ENCODE data around the gene VAV3.

The VAV3 gene

GRCh38 chr1:107810291-107810951 lies 154.6 kb downstream of the VAV3 start:
- no peak overlapping the region for H3K4me3 ChIP-seq
- H3K27ac ChIP-seq = no peak overlapping the region

GRCh38 chr1:107807855-107808254 lies 157.1 kb downstream of the VAV3 start:
- Histone ChIP-seq H3K27ac (no peak overlapping the region), H3K4me3 (no peak overlapping the region)

DNA sequence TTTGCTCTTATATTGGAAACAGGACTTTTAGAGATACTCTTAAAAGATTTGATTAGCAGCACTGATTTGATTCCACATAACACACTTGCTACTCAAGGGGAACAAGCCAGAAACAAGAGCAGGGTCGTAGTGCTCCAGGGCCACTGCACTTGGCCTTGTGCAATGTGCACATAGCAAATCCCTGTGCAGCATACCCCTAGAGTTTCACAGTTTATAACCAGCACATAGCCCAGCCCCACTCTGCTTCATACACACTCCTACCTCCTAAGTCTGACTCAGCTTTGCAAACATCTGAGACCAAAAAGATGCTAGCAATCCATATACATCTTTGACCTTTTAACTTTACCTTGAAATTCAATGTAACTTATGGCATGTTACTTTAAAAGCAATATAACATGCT lies 157.6 kb downstream of the VAV3 start:
- Histone ChIP-seq H3K4me3 (no peak overlapping the region), H3K27ac (no peak overlapping the region)

DNA sequence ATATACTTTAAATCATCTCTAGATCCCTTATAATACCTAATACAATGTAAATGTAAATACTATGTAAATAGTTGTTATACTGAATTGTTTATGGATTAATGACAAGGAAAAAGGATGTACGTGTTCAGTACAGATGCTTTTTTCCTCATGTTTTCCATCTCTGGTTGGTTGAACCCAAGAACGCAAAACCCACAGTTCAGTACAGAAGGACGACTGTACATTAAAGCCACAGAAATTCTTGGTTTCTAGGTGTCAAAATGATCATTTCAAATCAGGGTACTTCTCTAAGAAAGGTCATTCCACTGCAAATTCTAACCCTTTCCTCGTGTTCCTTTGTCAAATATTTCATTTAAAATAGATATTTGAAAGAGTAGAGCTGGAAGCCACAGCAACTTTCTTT lies 158.1 kb downstream of the VAV3 start:
- Histone ChIP-seq H3K27ac (no peak overlapping the region), H3K4me3 (no peak overlapping the region)

DNA sequence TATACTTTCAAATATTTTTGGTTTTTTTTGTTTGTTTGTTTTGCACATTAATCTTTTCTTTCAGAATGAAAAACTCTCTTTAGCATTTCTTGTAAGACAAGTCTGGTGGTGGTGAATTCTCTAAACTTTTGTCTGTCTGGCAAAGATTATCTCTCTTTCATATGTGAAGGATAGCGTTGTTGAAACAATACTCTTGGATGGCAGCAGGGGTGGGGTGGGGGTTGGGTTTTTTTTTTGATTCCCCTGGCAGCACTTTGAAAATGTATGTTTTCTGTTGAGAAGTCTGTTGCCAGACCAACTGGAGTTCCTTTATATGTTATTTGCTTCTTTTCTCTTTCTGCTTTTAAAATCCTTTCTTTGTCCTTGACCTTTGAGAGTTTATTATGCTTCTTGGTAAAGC lies 160.2 kb downstream of the VAV3 start:
- H3K27ac ChIP-seq = peak overlapping the region in 1 of 21 experiments; percentile 58
- no peak overlapping the region for H3K4me3 ChIP-seq

DNA sequence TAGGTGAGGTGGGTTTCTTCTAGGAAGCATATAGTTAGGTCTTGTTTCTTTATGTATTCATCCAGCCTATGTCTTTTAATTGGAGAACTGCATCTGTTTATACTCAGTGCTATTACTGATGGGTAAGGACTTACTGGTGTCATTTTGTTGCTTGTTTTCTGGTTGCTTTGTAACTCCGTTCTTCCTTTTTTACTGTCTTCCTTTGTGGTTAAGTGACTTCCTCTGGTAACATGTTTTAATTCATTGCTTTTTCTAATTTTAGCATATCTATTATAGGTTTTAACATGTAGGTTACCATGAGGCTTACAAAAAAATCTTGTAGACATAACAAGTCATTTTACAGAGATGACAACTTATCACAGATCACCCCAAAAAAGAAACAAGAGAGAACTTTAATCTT lies 160.8 kb downstream of the VAV3 start:
- Histone ChIP-seq H3K27ac (peak overlapping the region in 2 of 21 experiments; percentile 45 to 58), H3K4me3 (no peak overlapping the region)

GRCh38 chr1:107803579-107803978 lies 161.4 kb downstream of the VAV3 start:
- Histone ChIP-seq H3K27ac (peak overlapping the region in 3 of 21 experiments; percentile 6 to 58 (median 45)), H3K4me3 (no peak overlapping the region)

GRCh38 chr1:107802654-107803053 lies 162.3 kb downstream of the VAV3 start:
- no peak overlapping the region for H3K4me3 ChIP-seq
- H3K27ac ChIP-seq = peak overlapping the region in 2 of 21 experiments; percentile 45 to 58

DNA sequence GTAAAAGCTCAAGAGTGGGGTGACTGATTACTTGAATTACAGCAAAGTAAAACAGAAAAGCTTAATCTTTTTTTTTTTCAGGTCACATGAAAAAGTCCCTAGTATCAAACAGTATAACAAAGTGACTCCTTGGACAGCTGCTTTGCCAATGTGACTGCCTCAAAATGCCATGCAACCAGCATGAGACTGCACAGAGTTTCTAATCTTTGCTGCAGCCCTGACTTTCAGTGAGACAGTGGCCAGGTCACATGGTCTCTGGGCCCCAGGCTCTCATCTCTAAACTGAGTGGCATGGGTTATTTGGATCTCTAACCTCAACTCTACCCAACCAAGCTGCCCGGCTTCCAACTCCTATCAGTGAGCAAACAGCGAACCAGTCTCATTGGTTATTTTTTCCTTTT lies 169.0 kb downstream of the VAV3 start:
- no peak overlapping the region for H3K4me3 ChIP-seq
- peak overlapping the region in 1 of 21 experiments; percentile 8 for H3K27ac ChIP-seq

DNA sequence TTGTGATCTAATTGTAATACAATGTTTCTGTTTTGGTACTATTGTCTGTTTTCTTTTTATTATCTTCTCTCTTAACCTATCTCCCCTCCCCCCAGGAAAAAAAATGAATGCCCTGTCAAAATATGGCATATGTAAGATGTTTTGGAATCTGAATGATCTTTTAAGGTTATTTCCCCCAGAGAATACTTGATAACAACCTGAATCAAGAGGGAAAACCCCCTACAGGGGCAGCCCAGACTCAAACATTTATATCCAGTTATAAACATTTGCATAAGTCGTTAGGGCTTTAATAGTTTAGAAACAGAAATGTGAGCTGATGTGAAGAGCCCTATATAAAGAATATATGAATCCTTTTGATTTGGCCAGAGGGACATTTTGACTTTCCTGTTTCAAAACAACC lies 169.5 kb downstream of the VAV3 start:
- peak overlapping the region in 2 of 21 experiments; percentile 6 to 8 for H3K27ac ChIP-seq

DNA sequence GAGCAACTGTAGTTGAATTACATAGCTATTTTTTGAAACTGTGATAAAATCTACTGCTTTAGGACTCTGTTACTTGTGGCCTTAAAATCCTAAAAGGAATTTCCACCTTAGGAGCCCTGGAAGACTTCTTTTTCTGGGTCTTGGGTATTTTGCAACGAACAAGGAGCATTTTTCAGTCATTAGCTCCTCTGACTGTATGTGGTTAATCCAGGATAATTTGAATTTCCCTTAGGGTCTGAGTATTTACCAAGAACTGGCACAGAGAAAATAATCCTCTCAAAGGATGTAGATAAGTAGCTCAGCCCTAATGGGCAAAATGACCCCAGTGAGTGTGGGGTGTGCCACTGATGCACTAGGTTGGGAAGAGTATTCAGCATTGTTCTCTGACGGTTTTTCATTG lies 170.4 kb downstream of the VAV3 start:
- H3K4me3 ChIP-seq = no peak overlapping the region
- H3K27ac ChIP-seq = no peak overlapping the region

More for the DNA sequence above, 169.5 kb downstream of the VAV3 start:
- no peak overlapping the region for H3K4me3 ChIP-seq

DNA sequence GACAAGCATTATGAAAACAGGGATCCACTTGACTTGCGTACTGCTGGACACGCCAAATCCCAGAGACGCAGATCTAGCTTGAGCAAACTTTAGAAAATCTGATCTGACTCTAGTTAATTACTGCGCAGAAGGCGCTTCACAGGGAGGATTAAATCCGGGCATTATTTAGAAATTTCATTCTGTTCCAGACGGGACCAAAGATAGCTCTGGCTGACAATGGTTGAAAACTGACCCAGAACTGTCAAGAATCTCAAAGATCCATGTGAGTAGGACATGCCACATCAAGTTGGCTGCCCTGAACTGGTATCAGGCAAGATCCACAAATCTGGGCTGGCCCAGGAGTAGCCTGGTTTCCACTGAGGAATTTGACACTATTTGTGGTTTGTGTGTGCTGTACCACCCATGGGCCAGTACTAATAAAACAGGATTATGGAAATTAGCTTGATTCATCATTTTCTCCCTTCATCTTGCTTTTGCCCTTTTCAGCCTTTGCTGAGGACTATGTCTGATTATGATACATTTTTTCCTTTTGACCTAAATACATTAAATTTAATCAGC lies 171.0 kb downstream of the VAV3 start:
- no peak overlapping the region for H3K27ac ChIP-seq
- no peak overlapping the region for H3K4me3 ChIP-seq

DNA sequence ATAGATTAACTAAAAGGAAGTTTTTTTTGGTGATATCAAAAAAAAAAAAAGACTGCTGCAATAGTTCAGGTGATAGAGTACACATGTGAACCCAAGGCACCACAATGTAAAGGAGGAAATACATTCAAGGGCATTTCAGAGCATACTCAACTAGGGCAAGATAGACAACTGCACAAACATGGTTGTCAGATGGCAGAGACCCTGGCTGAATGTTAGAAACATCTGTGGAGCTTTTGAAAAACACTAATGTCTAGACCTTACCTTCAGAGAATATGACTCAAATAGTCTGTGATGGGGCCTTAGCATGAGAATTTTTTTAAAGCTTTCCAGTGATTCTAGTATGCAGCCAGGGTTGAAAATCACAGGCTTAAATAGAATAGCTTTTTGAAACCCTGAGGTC lies 173.6 kb downstream of the VAV3 start:
- Histone ChIP-seq H3K4me3 (no peak overlapping the region), H3K27ac (no peak overlapping the region)

DNA sequence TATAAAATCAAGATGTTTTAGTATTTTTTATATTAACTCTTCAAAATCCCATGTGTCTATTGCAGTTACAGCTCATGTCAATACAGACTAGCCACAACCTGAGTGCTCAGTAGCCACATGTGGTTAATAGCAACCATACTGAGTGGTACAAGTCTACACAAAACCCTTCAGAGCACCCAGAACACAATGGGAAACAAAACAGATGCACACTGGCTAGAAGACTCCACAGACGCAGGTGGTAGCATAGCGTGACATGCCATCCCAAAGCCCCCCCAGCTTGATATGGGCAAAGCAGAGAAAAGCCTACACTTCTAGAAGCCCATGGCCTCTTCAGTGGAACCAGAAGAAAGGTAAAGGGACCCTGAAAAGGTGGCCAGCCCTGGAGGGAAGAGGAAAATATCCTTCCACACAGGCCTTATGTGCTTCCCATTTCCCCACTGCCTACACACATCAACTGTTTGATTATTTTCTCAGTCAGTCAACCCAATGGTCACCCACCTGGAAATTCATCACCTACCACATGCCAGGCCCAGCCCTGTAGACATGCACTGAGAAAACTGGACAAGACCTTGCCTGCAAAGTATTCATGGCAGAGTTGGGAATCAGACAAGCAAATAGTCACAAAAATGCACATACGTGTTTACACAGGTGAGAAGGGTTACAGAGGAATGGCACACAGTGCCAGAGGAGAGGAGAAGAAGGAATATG lies 175.0 kb downstream of the VAV3 start:
- Histone ChIP-seq H3K4me3 (no peak overlapping the region), H3K27ac (no peak overlapping the region)

GRCh38 chr1:107788206-107789202 lies 176.5 kb downstream of the VAV3 start:
- no peak overlapping the region for H3K4me3 ChIP-seq
- H3K27ac ChIP-seq = peak overlapping the region in 2 of 21 experiments; percentile 6 to 42

- H3K4me3 ChIP-seq = no peak overlapping the region
- H3K27ac ChIP-seq = peak overlapping the region in 4 of 21 experiments; percentile 19 to 82 (median 43)
Observed at GRCh38 chr1:107787299-107787698, 177.7 kb downstream of the VAV3 start.

- H3K27ac ChIP-seq = peak overlapping the region in 10 of 21 experiments; percentile 6 to 82 (median 58)
Observed at GRCh38 chr1:107786203-107786845, 178.7 kb downstream of the VAV3 start.

DNA sequence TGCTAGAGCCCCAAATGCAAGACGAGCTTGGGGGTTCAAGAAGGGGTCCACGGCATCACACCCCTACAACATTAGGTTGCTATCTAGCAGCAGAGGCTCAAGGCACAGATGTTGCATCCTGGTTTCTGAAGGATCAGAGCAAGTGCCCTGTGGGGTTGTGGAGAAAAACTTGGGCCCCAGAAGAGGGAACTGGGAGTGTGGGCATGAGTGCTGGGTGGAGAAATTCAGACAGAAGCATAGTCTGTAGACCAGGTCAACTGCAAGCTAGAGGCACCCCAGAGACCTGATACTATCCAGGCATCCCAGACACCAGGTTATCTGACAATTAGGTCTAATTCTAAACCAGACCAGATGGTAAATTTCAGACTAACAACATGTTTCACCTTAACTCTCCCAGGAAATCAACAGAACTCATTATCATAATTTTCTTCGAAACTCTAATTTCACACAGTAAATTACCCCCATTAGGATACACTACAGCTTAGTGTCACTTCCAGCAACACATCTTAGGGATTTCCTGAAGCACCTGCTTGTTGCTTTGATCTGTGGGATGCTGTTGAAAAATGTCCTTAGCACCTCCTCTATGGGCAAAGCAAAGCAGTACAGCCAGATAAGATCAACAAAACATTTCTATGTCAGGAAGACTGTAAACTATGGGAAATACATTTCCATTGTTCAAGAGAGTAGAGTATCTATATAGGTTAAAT lies 179.3 kb downstream of the VAV3 start:
- Histone ChIP-seq H3K4me3 (no peak overlapping the region), H3K27ac (peak overlapping the region in 11 of 21 experiments; percentile 6 to 82 (median 55))

More at GRCh38 chr1:107786203-107786845, 178.7 kb downstream of the VAV3 start:
- H3K4me3 ChIP-seq = no peak overlapping the region
